Posterior vena cava (tissue), 2 donors: ENCODE data around the gene KDSR. TPM values are rescaled to one million over a fixed set of nuclear protein-coding genes. Genes with fewer than 3 reads are reported as not detected.

Experiments used
- DNase-seq: peaks from one replicate; pipeline ENCODE4 v3.0.0-alpha.2; 2020; ENCODE audit warnings: low spot score
- intact Hi-C, 2 donors: fragments of 100-400 bp; cut with DNase I; formaldehyde crosslinking; loops; one replicate each; pipeline versions ENCODE4 v1.14.1 to v1.14.2; 2022 to 2023
- long read RNA-seq, 2 donors: library from polyadenylated mRNA; unstranded; transcript quantifications; one replicate each; pipeline ENCODE4 v2.0.0, GENCODE V29; 2020 to 2021
- total RNA-seq, 2 donors: library from RNA; stranded (reverse); fragmentation: NEBNext Ultra II Directional; extraction: Animal tissue kit (Norgen Biotek cat#: 25700); gene quantifications; one replicate each; pipeline ENCODE4 v1.2.1, GENCODE V29; 2021
- donor health status: DM: yes; HTN: yes; CAD: no.
- donor health status: DM: yes; HTN: yes; CAD: no.

Gene KDSR
- 10 to 100 TPM; 54.2 to 78.7 TPM for total RNA-seq
- long read RNA-seq, donor 1, full-length matches to known transcripts = 35 of 50 reads
- long read RNA-seq, donor 1, partial matches to known transcripts = 5 of 50 reads
- long read RNA-seq, donor 1, other reads (novel, unspliced or antisense) = 10 of 50 reads
- long read RNA-seq, donor 2, full-length matches to known transcripts = 153 of 171 reads
- long read RNA-seq, donor 2, partial matches to known transcripts = 5 of 171 reads
- long read RNA-seq, donor 2, other reads (novel, unspliced or antisense) = 13 of 171 reads

- intact Hi-C loops = loop anchor here in 1 of 2 donors (10.0 kb wide), 1 partner anchor 57 kb away; the partner anchor contains the start of gene VPS4B
Measured at GRCh38 chr18:63367053-63367953, at the start of gene KDSR. Gene KDSR (minus strand): TSS chr18:63367206. CDS start chr18:63367118, 88 bp downstream.

GRCh38 chr18:63412953-63413352 lies 45.9 kb upstream of the KDSR start:
- intact Hi-C loops = no loop called here
- DNase-seq = no peak

More at GRCh38 chr18:63367053-63367953, at the start of gene KDSR:
- peak; percentile 99 for DNase-seq

GRCh38 chr18:63410792-63411191 lies 43.8 kb upstream of the KDSR start:
- intact Hi-C loops = no loop called here
- DNase-seq = no peak

- intact Hi-C loops = no loop called here
- DNase-seq = no peak
Measured at GRCh38 chr18:63409301-63409700, 42.3 kb upstream of the KDSR start.

- no peak for DNase-seq
Measured at GRCh38 chr18:63407734-63408133, 40.7 kb upstream of the KDSR start.

GRCh38 chr18:63405986-63406385 lies 39.0 kb upstream of the KDSR start:
- intact Hi-C loops = no loop called here
- DNase-seq = no peak

More at GRCh38 chr18:63407734-63408133, 40.7 kb upstream of the KDSR start:
- intact Hi-C loops = no loop called here

GRCh38 chr18:63402246-63403162 lies 35.5 kb upstream of the KDSR start:
- no peak for DNase-seq
- intact Hi-C loops = no loop called here

GRCh38 chr18:63399300-63399699 lies 32.3 kb upstream of the KDSR start:
- intact Hi-C loops = no loop called here
- no peak for DNase-seq

GRCh38 chr18:63397349-63397748 lies 30.3 kb upstream of the KDSR start:
- intact Hi-C loops = no loop called here
- no peak for DNase-seq

GRCh38 chr18:63395503-63395902 lies 28.5 kb upstream of the KDSR start:
- intact Hi-C loops = no loop called here
- DNase-seq = no peak

GRCh38 chr18:63394954-63395353 lies 27.9 kb upstream of the KDSR start:
- DNase-seq = no peak
- intact Hi-C loops = no loop called here

- intact Hi-C loops = no loop called here
- DNase-seq = no peak
Measured at GRCh38 chr18:63387861-63388260, 20.9 kb upstream of the KDSR start.

- intact Hi-C loops = loop anchor here in 1 of 2 donors (5.0 kb wide), 1 partner anchor 239 kb away; no protein-coding TSS in a partner anchor
- DNase-seq = no peak
Measured at GRCh38 chr18:63382843-63383242, 15.8 kb upstream of the KDSR start.

- no peak for DNase-seq
- intact Hi-C loops = no loop called here
Measured at GRCh38 chr18:63379639-63379962, 12.6 kb upstream of the KDSR start.

GRCh38 chr18:63378919-63379638 lies 12.1 kb upstream of the KDSR start:
- intact Hi-C loops = no loop called here

GRCh38 chr18:63377275-63377980 lies 10.4 kb upstream of the KDSR start:
- no peak for DNase-seq
- intact Hi-C loops = no loop called here

More at GRCh38 chr18:63378919-63379638, 12.1 kb upstream of the KDSR start:
- no peak for DNase-seq

GRCh38 chr18:63376538-63376937 lies 9.5 kb upstream of the KDSR start:
- no peak for DNase-seq
- intact Hi-C loops = no loop called here

GRCh38 chr18:63374540-63374939 lies 7.5 kb upstream of the KDSR start:
- intact Hi-C loops = no loop called here
- DNase-seq = no peak
